ENCODE measurements around the gene RPRD1B. TPM values are rescaled to one million over a fixed set of nuclear protein-coding genes. Genes with fewer than 3 reads are reported as not detected.

The RPRD1B gene
- total RNA-seq, 1 donor: 36.3 TPM

- no peak for TF ChIP-seq CTCF (IDR thresholded peaks at IDR 0.05; ENCODE audit: insufficient read depth, low read depth, low read length)
- DNase-seq (ENCODE audit: low read depth): no peak
- no peak overlapping the region for H3K4me3 ChIP-seq (ENCODE audit: low read depth, low read length)
Measured at GRCh38 chr20:38089500-38089899, 56.0 kb downstream of the RPRD1B start.

GRCh38 chr20:38090061-38090460 lies 56.5 kb downstream of the RPRD1B start:
- no peak overlapping the region for H3K4me3 ChIP-seq (ENCODE audit: low read depth, low read length)
- TF ChIP-seq CTCF (IDR thresholded peaks at IDR 0.05; ENCODE audit: insufficient read depth, low read depth, low read length): no peak
- no peak for DNase-seq (ENCODE audit: low read depth)

- DNase-seq (ENCODE audit: low read depth): peak; percentile 43
- H3K4me3 ChIP-seq (ENCODE audit: low read depth, low read length): no peak overlapping the region
- no peak for TF ChIP-seq CTCF (IDR thresholded peaks at IDR 0.05; ENCODE audit: insufficient read depth, low read depth, low read length)
Measured at GRCh38 chr20:38091441-38092216, 58.1 kb downstream of the RPRD1B start.

GRCh38 chr20:38092260-38092857 lies 58.8 kb downstream of the RPRD1B start:
- TF ChIP-seq CTCF (IDR thresholded peaks at IDR 0.05; ENCODE audit: insufficient read depth, low read depth, low read length): no peak
- DNase-seq (ENCODE audit: low read depth): peak; percentile 61
- H3K4me3 ChIP-seq (ENCODE audit: low read depth, low read length): no peak overlapping the region

GRCh38 chr20:38092915-38093314 lies 59.4 kb downstream of the RPRD1B start:
- H3K4me3 ChIP-seq (ENCODE audit: low read depth, low read length): no peak overlapping the region
- no peak for TF ChIP-seq CTCF (IDR thresholded peaks at IDR 0.05; ENCODE audit: insufficient read depth, low read depth, low read length)
- no peak for DNase-seq (ENCODE audit: low read depth)

GRCh38 chr20:38093641-38094077 lies 60.1 kb downstream of the RPRD1B start:
- TF ChIP-seq CTCF (IDR thresholded peaks at IDR 0.05; ENCODE audit: insufficient read depth, low read depth, low read length): no peak
- H3K4me3 ChIP-seq (ENCODE audit: low read depth, low read length): no peak overlapping the region
- no peak for DNase-seq (ENCODE audit: low read depth)
